Measurements from ENCODE around the gene ADRA2A.

The ADRA2A gene

GRCh38 chr10:111112333-111112732 lies 35.5 kb downstream of the ADRA2A start:
- Histone ChIP-seq H3K4me1 (ENCODE audit: control insufficient read depth, insufficient read depth, low read length) (no peaks in the 10 kb centered on the region), H3K27me3 (ENCODE audit: control insufficient read depth, insufficient read depth, low read length) (no peaks in the 10 kb centered on the region), H3K9ac (ENCODE audit: low read depth, low read length) (no peak overlapping the region), H3K9me3 (ENCODE audit: control insufficient read depth, insufficient read depth, low read length) (no peaks in the 10 kb centered on the region), H3K36me3 (ENCODE audit: control insufficient read depth, insufficient read depth, low read length) (no peaks in the 10 kb centered on the region), H3K4me3 (ENCODE audit: low read depth, low read length) (no peak overlapping the region), H3K27ac (ENCODE audit: low read depth, low read length) (no peak overlapping the region)

- H3K27me3 ChIP-seq (ENCODE audit: control insufficient read depth, insufficient read depth, low read length): no peaks in the 10 kb centered on the region
- H3K27ac ChIP-seq (ENCODE audit: low read depth, low read length): no peak overlapping the region
- H3K36me3 ChIP-seq (ENCODE audit: control insufficient read depth, insufficient read depth, low read length): no peaks in the 10 kb centered on the region
- H3K4me1 ChIP-seq (ENCODE audit: control insufficient read depth, insufficient read depth, low read length): no peaks in the 10 kb centered on the region
- H3K4me3 ChIP-seq (ENCODE audit: low read depth, low read length): no peak overlapping the region
- H3K9me3 ChIP-seq (ENCODE audit: control insufficient read depth, insufficient read depth, low read length): no peaks in the 10 kb centered on the region
- H3K9ac ChIP-seq (ENCODE audit: low read depth, low read length): no peak overlapping the region
Measured at GRCh38 chr10:111113238-111113960, 36.6 kb downstream of the ADRA2A start.

DNA sequence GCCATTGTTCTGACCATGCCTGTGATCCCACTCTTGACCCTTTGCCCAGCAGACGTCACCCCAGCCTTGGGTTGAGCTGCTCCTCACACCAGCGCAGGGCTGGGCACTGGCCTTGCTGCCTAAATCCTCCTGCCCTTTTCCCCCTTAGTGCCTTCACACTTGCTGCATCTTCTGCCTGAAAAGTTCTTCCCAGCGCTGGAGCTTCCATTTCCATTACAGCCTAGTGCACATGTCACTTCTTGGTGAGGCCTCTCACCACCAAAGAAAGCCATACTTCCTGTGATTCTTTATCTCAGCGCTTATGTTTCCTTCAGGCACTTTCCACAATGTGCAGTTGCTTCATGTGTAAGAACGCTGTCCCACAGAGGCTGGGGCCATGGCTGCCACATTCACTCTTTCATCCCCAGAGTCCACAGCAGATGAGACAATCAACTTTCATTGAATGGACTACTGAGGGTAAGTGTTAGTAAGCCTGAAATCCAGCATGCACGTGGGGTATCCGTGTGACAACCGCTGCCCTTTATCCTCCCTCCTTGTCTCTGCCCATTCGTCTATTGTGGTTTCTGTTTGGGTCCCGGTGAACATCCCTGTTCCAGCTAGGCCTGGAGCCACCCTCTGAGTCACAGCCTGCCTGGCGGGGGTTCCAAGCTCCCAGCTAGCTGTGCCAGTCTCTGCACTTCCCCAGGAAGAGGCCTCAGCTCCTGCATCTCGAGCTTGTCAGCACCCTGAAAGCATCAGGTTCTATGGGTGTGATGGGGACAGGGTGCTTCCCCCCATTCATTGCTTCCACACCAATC lies 37.3 kb downstream of the ADRA2A start:
- Histone ChIP-seq H3K4me3 (ENCODE audit: low read depth, low read length) (no peak overlapping the region), H3K27ac (ENCODE audit: low read depth, low read length) (no peak overlapping the region), H3K9me3 (ENCODE audit: control insufficient read depth, insufficient read depth, low read length) (no peaks in the 10 kb centered on the region), H3K36me3 (ENCODE audit: control insufficient read depth, insufficient read depth, low read length) (no peaks in the 10 kb centered on the region), H3K27me3 (ENCODE audit: control insufficient read depth, insufficient read depth, low read length) (no peaks in the 10 kb centered on the region), H3K9ac (ENCODE audit: low read depth, low read length) (no peak overlapping the region), H3K4me1 (ENCODE audit: control insufficient read depth, insufficient read depth, low read length) (no peaks in the 10 kb centered on the region)

GRCh38 chr10:111114758-111115500 lies 38.1 kb downstream of the ADRA2A start:
- Histone ChIP-seq H3K9ac (ENCODE audit: low read depth, low read length) (no peak overlapping the region), H3K36me3 (ENCODE audit: control insufficient read depth, insufficient read depth, low read length) (no peaks in the 10 kb centered on the region), H3K27me3 (ENCODE audit: control insufficient read depth, insufficient read depth, low read length) (no peaks in the 10 kb centered on the region), H3K4me1 (ENCODE audit: control insufficient read depth, insufficient read depth, low read length) (no peaks in the 10 kb centered on the region), H3K4me3 (ENCODE audit: low read depth, low read length) (no peak overlapping the region), H3K27ac (ENCODE audit: low read depth, low read length) (no peak overlapping the region), H3K9me3 (ENCODE audit: control insufficient read depth, insufficient read depth, low read length) (no peaks in the 10 kb centered on the region)

DNA sequence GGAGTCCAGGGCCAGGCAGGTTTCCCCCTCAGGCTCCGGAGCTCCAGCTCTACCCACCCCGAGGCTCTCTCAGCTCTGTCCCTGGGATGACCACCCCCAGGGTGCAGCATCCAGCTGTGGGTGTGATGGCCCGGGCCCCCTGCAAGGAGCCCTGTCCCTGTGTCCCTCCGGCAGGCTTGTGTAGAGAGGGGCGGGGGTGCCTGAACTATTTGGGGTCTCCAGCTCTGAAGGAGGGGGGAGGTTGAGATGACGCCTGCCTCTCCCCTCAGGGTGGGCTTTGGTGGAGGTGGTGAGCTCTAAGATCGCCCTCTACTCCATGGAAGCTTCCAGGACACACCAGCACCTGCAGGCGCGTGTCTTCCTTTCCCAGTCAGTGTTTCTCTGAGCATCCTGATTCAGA lies 39.4 kb downstream of the ADRA2A start:
- no peaks in the 10 kb centered on the region for H3K4me1 ChIP-seq (ENCODE audit: control insufficient read depth, insufficient read depth, low read length)
- no peak overlapping the region for H3K9ac ChIP-seq (ENCODE audit: low read depth, low read length)
- no peak overlapping the region for H3K27ac ChIP-seq (ENCODE audit: low read depth, low read length)
- H3K9me3 ChIP-seq (ENCODE audit: control insufficient read depth, insufficient read depth, low read length): no peaks in the 10 kb centered on the region
- no peaks in the 10 kb centered on the region for H3K36me3 ChIP-seq (ENCODE audit: control insufficient read depth, insufficient read depth, low read length)
- H3K27me3 ChIP-seq (ENCODE audit: control insufficient read depth, insufficient read depth, low read length): no peaks in the 10 kb centered on the region
- no peak overlapping the region for H3K4me3 ChIP-seq (ENCODE audit: low read depth, low read length)

DNA sequence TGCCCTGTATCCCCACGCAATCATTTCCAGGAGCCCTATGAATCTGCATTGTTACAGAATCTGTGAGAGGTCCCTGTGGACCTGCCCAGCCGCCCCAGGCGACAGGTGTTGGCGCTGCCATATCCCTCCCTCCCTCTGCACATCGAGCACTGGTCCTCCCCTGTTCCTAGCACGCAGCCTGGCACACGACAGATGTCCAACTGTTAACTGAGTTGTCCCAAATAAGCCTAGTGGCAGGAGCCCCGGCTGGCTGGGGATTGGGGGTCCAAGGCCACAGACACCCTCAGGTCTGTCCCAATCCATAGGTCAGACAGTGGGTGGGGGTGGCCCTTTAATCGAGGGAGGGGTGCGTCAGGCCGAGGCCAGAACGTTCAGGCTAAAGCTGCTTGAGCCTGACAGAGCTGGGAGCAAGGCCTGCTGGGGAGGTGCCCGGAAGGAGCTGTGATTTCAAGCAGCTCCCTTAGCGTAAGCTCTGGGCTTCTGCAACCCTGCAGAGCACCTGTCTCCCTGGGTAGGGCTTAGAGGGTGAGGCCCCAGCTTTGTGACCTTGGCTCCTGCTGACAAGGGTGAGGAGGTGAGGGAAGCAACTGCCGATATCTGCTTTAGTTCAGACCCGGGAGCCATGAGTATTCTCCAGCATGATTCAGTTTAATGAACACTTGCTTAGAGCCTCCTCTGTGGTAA lies 40.1 kb downstream of the ADRA2A start:
- Histone ChIP-seq H3K4me1 (ENCODE audit: control insufficient read depth, insufficient read depth, low read length) (no peaks in the 10 kb centered on the region), H3K9me3 (ENCODE audit: control insufficient read depth, insufficient read depth, low read length) (no peaks in the 10 kb centered on the region), H3K4me3 (ENCODE audit: low read depth, low read length) (no peak overlapping the region), H3K27ac (ENCODE audit: low read depth, low read length) (no peak overlapping the region), H3K36me3 (ENCODE audit: control insufficient read depth, insufficient read depth, low read length) (no peaks in the 10 kb centered on the region), H3K9ac (ENCODE audit: low read depth, low read length) (no peak overlapping the region), H3K27me3 (ENCODE audit: control insufficient read depth, insufficient read depth, low read length) (no peaks in the 10 kb centered on the region)

DNA sequence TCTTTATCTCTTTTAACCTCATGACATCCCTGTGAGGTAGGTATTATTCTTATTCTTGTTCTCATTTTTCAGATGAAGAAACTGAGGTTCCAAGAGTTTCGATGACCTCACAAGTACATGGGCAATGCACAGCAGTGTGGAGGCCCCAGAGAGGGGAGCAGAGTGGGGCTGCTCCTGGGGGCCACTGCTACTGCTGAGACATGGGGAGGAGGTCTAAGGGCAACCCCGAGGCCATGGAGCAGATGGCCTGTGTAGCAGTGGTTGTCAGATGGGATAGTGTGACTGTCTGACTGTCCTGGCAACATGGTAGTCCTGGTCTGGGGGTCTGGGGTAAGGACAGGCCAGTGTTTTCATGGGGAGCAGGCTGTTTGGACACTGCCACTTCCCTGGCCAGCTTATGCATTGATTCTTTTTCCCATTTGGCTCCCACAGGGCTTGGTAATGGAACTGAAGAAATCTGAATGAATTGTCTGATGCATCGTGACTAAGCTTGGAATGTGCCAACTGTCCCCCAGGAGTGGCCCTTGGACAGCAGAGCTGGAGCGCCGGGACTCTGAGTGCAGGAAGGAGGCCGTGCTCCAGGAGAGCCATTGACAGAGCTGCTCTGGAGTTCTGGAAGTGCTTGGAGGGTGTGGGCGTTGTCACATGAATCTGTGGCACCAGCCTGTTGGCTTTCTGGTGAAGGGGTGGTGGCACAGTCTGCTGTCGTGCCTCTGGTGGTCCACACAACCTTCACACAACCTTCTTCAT lies 40.9 kb downstream of the ADRA2A start:
- Histone ChIP-seq H3K4me3 (ENCODE audit: low read depth, low read length) (no peak overlapping the region), H3K9me3 (ENCODE audit: control insufficient read depth, insufficient read depth, low read length) (no peaks in the 10 kb centered on the region), H3K27ac (ENCODE audit: low read depth, low read length) (no peak overlapping the region), H3K27me3 (ENCODE audit: control insufficient read depth, insufficient read depth, low read length) (no peaks in the 10 kb centered on the region), H3K9ac (ENCODE audit: low read depth, low read length) (no peak overlapping the region), H3K36me3 (ENCODE audit: control insufficient read depth, insufficient read depth, low read length) (no peaks in the 10 kb centered on the region), H3K4me1 (ENCODE audit: control insufficient read depth, insufficient read depth, low read length) (no peaks in the 10 kb centered on the region)

GRCh38 chr10:111118758-111119157 lies 41.9 kb downstream of the ADRA2A start:
- Histone ChIP-seq H3K9me3 (ENCODE audit: control insufficient read depth, insufficient read depth, low read length) (no peaks in the 10 kb centered on the region), H3K4me1 (ENCODE audit: control insufficient read depth, insufficient read depth, low read length) (no peaks in the 10 kb centered on the region), H3K36me3 (ENCODE audit: control insufficient read depth, insufficient read depth, low read length) (no peaks in the 10 kb centered on the region), H3K27ac (ENCODE audit: low read depth, low read length) (no peak overlapping the region), H3K9ac (ENCODE audit: low read depth, low read length) (no peak overlapping the region), H3K4me3 (ENCODE audit: low read depth, low read length) (no peak overlapping the region), H3K27me3 (ENCODE audit: control insufficient read depth, insufficient read depth, low read length) (no peaks in the 10 kb centered on the region)

- Histone ChIP-seq H3K4me3 (ENCODE audit: low read depth, low read length) (no peak overlapping the region), H3K9me3 (ENCODE audit: control insufficient read depth, insufficient read depth, low read length) (no peaks in the 10 kb centered on the region), H3K27ac (ENCODE audit: low read depth, low read length) (no peak overlapping the region), H3K9ac (ENCODE audit: low read depth, low read length) (no peak overlapping the region), H3K36me3 (ENCODE audit: control insufficient read depth, insufficient read depth, low read length) (no peaks in the 10 kb centered on the region), H3K27me3 (ENCODE audit: control insufficient read depth, insufficient read depth, low read length) (no peaks in the 10 kb centered on the region), H3K4me1 (ENCODE audit: control insufficient read depth, insufficient read depth, low read length) (no peaks in the 10 kb centered on the region)
Measured at GRCh38 chr10:111119637-111120036, 42.8 kb downstream of the ADRA2A start.

DNA sequence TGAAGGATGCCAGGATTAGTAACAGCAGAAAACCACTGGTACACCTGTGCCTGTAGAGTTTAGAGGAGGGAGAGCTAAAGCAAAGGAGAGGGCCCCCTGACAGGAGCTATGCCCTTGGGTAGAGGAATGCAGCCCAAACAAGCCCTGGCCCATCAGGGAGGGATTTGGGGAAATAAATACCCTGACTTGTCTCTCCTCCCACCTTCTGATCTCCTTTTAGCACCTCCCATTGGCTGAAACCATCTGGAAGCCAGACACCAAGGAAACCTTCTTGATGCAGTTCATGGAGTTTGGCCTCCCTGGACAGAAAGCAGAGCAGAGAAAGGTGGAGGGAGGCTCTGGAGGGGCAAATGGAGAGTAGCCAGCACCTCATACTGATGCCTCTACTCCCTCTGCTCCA lies 45.3 kb downstream of the ADRA2A start:
- H3K4me3 ChIP-seq (ENCODE audit: low read depth, low read length): no peak overlapping the region
- H3K9me3 ChIP-seq (ENCODE audit: control insufficient read depth, insufficient read depth, low read length): no peaks in the 10 kb centered on the region
- H3K36me3 ChIP-seq (ENCODE audit: control insufficient read depth, insufficient read depth, low read length): no peaks in the 10 kb centered on the region
- H3K4me1 ChIP-seq (ENCODE audit: control insufficient read depth, insufficient read depth, low read length): no peaks in the 10 kb centered on the region
- no peak overlapping the region for H3K27ac ChIP-seq (ENCODE audit: low read depth, low read length)
- no peaks in the 10 kb centered on the region for H3K27me3 ChIP-seq (ENCODE audit: control insufficient read depth, insufficient read depth, low read length)
- H3K9ac ChIP-seq (ENCODE audit: low read depth, low read length): no peak overlapping the region
